ENCODE results near the gene EDDM13. TPM values are rescaled to one million over a fixed set of nuclear protein-coding genes. Genes with fewer than 3 reads are reported as not detected.

EDDM13 gene
- total RNA-seq, 2 experiments from 2014 or later: 1.1 to 2.2 TPM

- no peaks in the 10 kb centered on the region for H3K9me3 Mint-ChIP-seq
- H3K27me3 Mint-ChIP-seq: no peaks in the 10 kb centered on the region
- H3K4me1 Mint-ChIP-seq: no peaks in the 10 kb centered on the region
- ChIA-PET CTCF (interaction anchor here (0.5 to 1.0 kb wide), 3 partner anchors 34 to 858 kb away, joined by 3 read pairs; no protein-coding TSS in a partner anchor), POLR2A (no interaction called here)
- no peak overlapping the region for H3K4me3 Mint-ChIP-seq
- no peak for DNase-seq
- no peak overlapping the region for H3K27ac Mint-ChIP-seq
- H3K36me3 Mint-ChIP-seq (ENCODE audit: low read depth): no peaks in the 10 kb centered on the region
These were observed 6.5 kb upstream of the EDDM13 start for GRCh38 chr19:56266051-56266450.

- Mint-ChIP-seq H3K4me3 (no peak overlapping the region), H3K9me3 (no peaks in the 10 kb centered on the region), H3K27me3 (no peaks in the 10 kb centered on the region), H3K4me1 (no peaks in the 10 kb centered on the region), H3K36me3 (ENCODE audit: low read depth) (no peaks in the 10 kb centered on the region), H3K27ac (no peak overlapping the region)
- POLR2A ChIA-PET: no interaction called here
- CTCF ChIA-PET: interaction anchor here (0.6 kb wide), 1 partner anchor 76 kb away, joined by 4 read pairs; no protein-coding TSS in a partner anchor
- DNase-seq: no peak
These were observed 3.2 kb upstream of the EDDM13 start for GRCh38 chr19:56269348-56269747.

GRCh38 chr19:56270676-56271075 lies 1.9 kb upstream of the EDDM13 start:
- no peaks in the 10 kb centered on the region for H3K9me3 Mint-ChIP-seq
- POLR2A ChIA-PET: no interaction called here
- no peaks in the 10 kb centered on the region for H3K27me3 Mint-ChIP-seq
- H3K27ac Mint-ChIP-seq: no peak overlapping the region
- CTCF ChIA-PET: interaction anchor here (1.6 kb wide), 1 partner anchor 39 kb away, joined by 4 read pairs; no protein-coding TSS in a partner anchor
- H3K36me3 Mint-ChIP-seq (ENCODE audit: low read depth): no peaks in the 10 kb centered on the region
- no peak overlapping the region for H3K4me3 Mint-ChIP-seq
- DNase-seq: no peak
- H3K4me1 Mint-ChIP-seq: no peaks in the 10 kb centered on the region

- Mint-ChIP-seq H3K36me3 (ENCODE audit: low read depth) (no peaks in the 10 kb centered on the region), H3K27ac (no peak overlapping the region)
These were observed 1.4 kb upstream of the EDDM13 start for GRCh38 chr19:56271151-56271550.

GRCh38 chr19:56273563-56274117 lies 1.1 kb downstream of the EDDM13 start:
- H3K9me3 Mint-ChIP-seq: peaks cover 7% of the 10 kb centered on the region
- H3K27me3 Mint-ChIP-seq: no peaks in the 10 kb centered on the region
- no peaks in the 10 kb centered on the region for H3K4me1 Mint-ChIP-seq
- no peak for DNase-seq
- peak overlapping the region; percentile 16 for H3K27ac Mint-ChIP-seq
- peaks cover 3% of the 10 kb centered on the region for H3K36me3 Mint-ChIP-seq (ENCODE audit: low read depth)
- H3K4me3 Mint-ChIP-seq: no peak overlapping the region
- CTCF ChIA-PET: interaction anchor here (1.5 kb wide), 1 partner anchor 21 kb away, joined by 4 read pairs; no protein-coding TSS in a partner anchor
- POLR2A ChIA-PET: no interaction called here

More at GRCh38 chr19:56271151-56271550, 1.4 kb upstream of the EDDM13 start:
- Mint-ChIP-seq H3K9me3 (no peaks in the 10 kb centered on the region), H3K27me3 (no peaks in the 10 kb centered on the region), H3K4me1 (no peaks in the 10 kb centered on the region), H3K4me3 (no peak overlapping the region)
- ChIA-PET POLR2A (no interaction called here), CTCF (interaction anchor here (1.6 kb wide), 1 partner anchor 39 kb away, joined by 4 read pairs; no protein-coding TSS in a partner anchor)
- DNase-seq: no peak

GRCh38 chr19:56282809-56283208 lies 10.3 kb downstream of the EDDM13 start:
- H3K27me3 Mint-ChIP-seq: no peaks in the 10 kb centered on the region
- POLR2A ChIA-PET: no interaction called here
- H3K4me3 Mint-ChIP-seq: no peak overlapping the region
- H3K4me1 Mint-ChIP-seq: no peaks in the 10 kb centered on the region
- CTCF ChIA-PET: no interaction called here
- H3K9me3 Mint-ChIP-seq: peaks cover 9% of the 10 kb centered on the region
- no peaks in the 10 kb centered on the region for H3K36me3 Mint-ChIP-seq (ENCODE audit: low read depth)
- no peak for DNase-seq
- H3K27ac Mint-ChIP-seq: no peak overlapping the region

GRCh38 chr19:56284746-56285145 lies 12.2 kb downstream of the EDDM13 start:
- Mint-ChIP-seq H3K9me3 (no peaks in the 10 kb centered on the region), H3K27me3 (no peaks in the 10 kb centered on the region), H3K4me1 (no peaks in the 10 kb centered on the region), H3K36me3 (ENCODE audit: low read depth) (peaks cover 3% of the 10 kb centered on the region), H3K4me3 (no peak overlapping the region), H3K27ac (no peak overlapping the region)
- no peak for DNase-seq
- ChIA-PET POLR2A (no interaction called here), CTCF (no interaction called here)

- Mint-ChIP-seq H3K27me3 (no peaks in the 10 kb centered on the region), H3K27ac (no peak overlapping the region), H3K4me1 (no peaks in the 10 kb centered on the region), H3K9me3 (peaks cover 7% of the 10 kb centered on the region), H3K4me3 (no peak overlapping the region), H3K36me3 (ENCODE audit: low read depth) (peaks cover 9% of the 10 kb centered on the region)
- ChIA-PET CTCF (no interaction called here), POLR2A (no interaction called here)
- no peak for DNase-seq
These were observed 17.6 kb downstream of the EDDM13 start for GRCh38 chr19:56290104-56290503.

GRCh38 chr19:56291867-56292266 lies 19.3 kb downstream of the EDDM13 start:
- Mint-ChIP-seq H3K27ac (no peak overlapping the region), H3K27me3 (no peaks in the 10 kb centered on the region), H3K4me3 (no peak overlapping the region), H3K9me3 (peaks cover 7% of the 10 kb centered on the region), H3K4me1 (no peaks in the 10 kb centered on the region), H3K36me3 (ENCODE audit: low read depth) (peaks cover 9% of the 10 kb centered on the region)
- CTCF ChIA-PET: interaction anchor here (0.6 kb wide), 2 partner anchors 54 to 758 kb away, joined by 3 to 4 read pairs; no protein-coding TSS in a partner anchor
- POLR2A ChIA-PET: no interaction called here
- no peak for DNase-seq

GRCh38 chr19:56294549-56294948 lies 22.0 kb downstream of the EDDM13 start:
- DNase-seq: no peak
- H3K9me3 Mint-ChIP-seq: peaks cover 7% of the 10 kb centered on the region
- H3K27ac Mint-ChIP-seq: no peak overlapping the region
- ChIA-PET CTCF (no interaction called here), POLR2A (no interaction called here)
- H3K27me3 Mint-ChIP-seq: no peaks in the 10 kb centered on the region
- peaks cover 6% of the 10 kb centered on the region for H3K36me3 Mint-ChIP-seq (ENCODE audit: low read depth)
- H3K4me1 Mint-ChIP-seq: no peaks in the 10 kb centered on the region
- H3K4me3 Mint-ChIP-seq: no peak overlapping the region

GRCh38 chr19:56295531-56296455 lies 23.2 kb downstream of the EDDM13 start:
- Mint-ChIP-seq H3K9me3 (peaks cover 8% of the 10 kb centered on the region), H3K27me3 (no peaks in the 10 kb centered on the region), H3K4me1 (peaks cover 4% of the 10 kb centered on the region), H3K27ac (no peak overlapping the region), H3K4me3 (no peak overlapping the region), H3K36me3 (ENCODE audit: low read depth) (peaks cover 7% of the 10 kb centered on the region)
- ChIA-PET POLR2A (no interaction called here), CTCF (no interaction called here)
- DNase-seq: no peak

- Mint-ChIP-seq H3K27ac (no peak overlapping the region), H3K4me3 (no peak overlapping the region), H3K9me3 (peaks cover 8% of the 10 kb centered on the region), H3K4me1 (peaks cover 14% of the 10 kb centered on the region), H3K27me3 (no peaks in the 10 kb centered on the region), H3K36me3 (ENCODE audit: low read depth) (peaks cover 8% of the 10 kb centered on the region)
- DNase-seq: no peak
- CTCF ChIA-PET: interaction anchor here (0.7 kb wide), 1 partner anchor 192 kb away, joined by 3 read pairs; no protein-coding TSS in a partner anchor
- POLR2A ChIA-PET: no interaction called here
These were observed 24.5 kb downstream of the EDDM13 start for GRCh38 chr19:56297010-56297409.

GRCh38 chr19:56299688-56300087 lies 27.1 kb downstream of the EDDM13 start:
- no peak for DNase-seq
- no peak overlapping the region for H3K27ac Mint-ChIP-seq
- POLR2A ChIA-PET: no interaction called here
- peaks cover 4% of the 10 kb centered on the region for H3K9me3 Mint-ChIP-seq
- peaks cover 22% of the 10 kb centered on the region for H3K4me1 Mint-ChIP-seq
- peaks cover 7% of the 10 kb centered on the region for H3K36me3 Mint-ChIP-seq (ENCODE audit: low read depth)
- CTCF ChIA-PET: interaction anchor here (0.8 to 1.2 kb wide), 2 partner anchors 10 to 26 kb away, joined by 3 to 4 read pairs; no protein-coding TSS in a partner anchor
- no peaks in the 10 kb centered on the region for H3K27me3 Mint-ChIP-seq
- no peak overlapping the region for H3K4me3 Mint-ChIP-seq

All from activated CD4-positive, alpha-beta T cell treated with anti-CD3 and anti-CD28 coated beads, Interleukin-2, amount 10 ng/mL, durations not matched to agents 7 days and 5 days (primary cell).